ENCODE results near the gene SLC9A9. TPM values are rescaled to one million over a fixed set of nuclear protein-coding genes. Genes with fewer than 3 reads are reported as not detected.
A peak's percentile ranks its signal among the peaks of the same experiment; 100 is the strongest.

SLC9A9 gene
- polyA plus RNA-seq, 1 donor = 6.3 TPM

GRCh38 chr3:143674100-143674968, 173.9 kb downstream of the SLC9A9 start:
- no peaks in the 10 kb centered on the region for H3K9me3 ChIP-seq (ENCODE audit: control insufficient read depth, low read depth, low read length)
- DNase-seq = peak; percentile 33 to 49
- WGBS (ENCODE audit: insufficient coverage, low lambda C conversion rate) = no CpG with 5 or more reads among the region's 10 CpGs
- H3K27me3 ChIP-seq (ENCODE audit: control insufficient read depth, insufficient read depth, low read length) = no peaks in the 10 kb centered on the region
- H3K27ac ChIP-seq (ENCODE audit: low read length) = no peak overlapping the region
- H3K36me3 ChIP-seq (ENCODE audit: control insufficient read depth, insufficient read depth, low read length) = no peaks in the 10 kb centered on the region
- no peak overlapping the region for H3K4me3 ChIP-seq (ENCODE audit: low read length)
- no peaks in the 10 kb centered on the region for H3K4me1 ChIP-seq (ENCODE audit: control insufficient read depth, insufficient read depth, low read length)

GRCh38 chr3:143672396-143673165, 175.7 kb downstream of the SLC9A9 start:
- H3K27ac ChIP-seq (ENCODE audit: low read length) = no peak overlapping the region
- no peaks in the 10 kb centered on the region for H3K36me3 ChIP-seq (ENCODE audit: control insufficient read depth, insufficient read depth, low read length)
- no peaks in the 10 kb centered on the region for H3K9me3 ChIP-seq (ENCODE audit: control insufficient read depth, low read depth, low read length)
- no peaks in the 10 kb centered on the region for H3K27me3 ChIP-seq (ENCODE audit: control insufficient read depth, insufficient read depth, low read length)
- WGBS (ENCODE audit: insufficient coverage, low lambda C conversion rate) = 96% methylated on average over 3 of the region's 3 CpGs
- no peak for DNase-seq
- no peaks in the 10 kb centered on the region for H3K4me1 ChIP-seq (ENCODE audit: control insufficient read depth, insufficient read depth, low read length)
- no peak overlapping the region for H3K4me3 ChIP-seq (ENCODE audit: low read length)

- H3K27ac ChIP-seq (ENCODE audit: low read length) = no peak overlapping the region
- DNase-seq = no peak
- H3K36me3 ChIP-seq (ENCODE audit: control insufficient read depth, insufficient read depth, low read length) = no peaks in the 10 kb centered on the region
- no peaks in the 10 kb centered on the region for H3K27me3 ChIP-seq (ENCODE audit: control insufficient read depth, insufficient read depth, low read length)
- no peak overlapping the region for H3K4me3 ChIP-seq (ENCODE audit: low read length)
- H3K4me1 ChIP-seq (ENCODE audit: control insufficient read depth, insufficient read depth, low read length) = no peaks in the 10 kb centered on the region
- no peaks in the 10 kb centered on the region for H3K9me3 ChIP-seq (ENCODE audit: control insufficient read depth, low read depth, low read length)
- WGBS (ENCODE audit: insufficient coverage, low lambda C conversion rate) = no CpG with 5 or more reads among the region's 1 CpG
Measured at GRCh38 chr3:143671626-143672025, 176.6 kb downstream of the SLC9A9 start.

GRCh38 chr3:143668924-143669790, 179.1 kb downstream of the SLC9A9 start:
- Histone ChIP-seq H3K4me1 (ENCODE audit: control insufficient read depth, insufficient read depth, low read length) (no peaks in the 10 kb centered on the region), H3K9me3 (ENCODE audit: control insufficient read depth, low read depth, low read length) (no peaks in the 10 kb centered on the region), H3K4me3 (ENCODE audit: low read length) (no peak overlapping the region), H3K27ac (ENCODE audit: low read length) (no peak overlapping the region), H3K27me3 (ENCODE audit: control insufficient read depth, insufficient read depth, low read length) (no peaks in the 10 kb centered on the region), H3K36me3 (ENCODE audit: control insufficient read depth, insufficient read depth, low read length) (no peaks in the 10 kb centered on the region)
- DNase-seq = peak in 1 of 2 donors; percentile 22
- WGBS (ENCODE audit: insufficient coverage, low lambda C conversion rate) = no CpG with 5 or more reads among the region's 5 CpGs

GRCh38 chr3:143668385-143668784, 179.9 kb downstream of the SLC9A9 start:
- Histone ChIP-seq H3K4me1 (ENCODE audit: control insufficient read depth, insufficient read depth, low read length) (no peaks in the 10 kb centered on the region), H3K9me3 (ENCODE audit: control insufficient read depth, low read depth, low read length) (no peaks in the 10 kb centered on the region), H3K4me3 (ENCODE audit: low read length) (no peak overlapping the region), H3K27me3 (ENCODE audit: control insufficient read depth, insufficient read depth, low read length) (no peaks in the 10 kb centered on the region), H3K27ac (ENCODE audit: low read length) (no peak overlapping the region), H3K36me3 (ENCODE audit: control insufficient read depth, insufficient read depth, low read length) (no peaks in the 10 kb centered on the region)
- DNase-seq = no peak
- WGBS (ENCODE audit: insufficient coverage, low lambda C conversion rate) = 90% methylated on average over 3 of the region's 5 CpGs

GRCh38 chr3:143661677-143662076, 186.6 kb downstream of the SLC9A9 start:
- H3K27me3 ChIP-seq (ENCODE audit: control insufficient read depth, insufficient read depth, low read length) = no peaks in the 10 kb centered on the region
- no peak for DNase-seq
- H3K27ac ChIP-seq (ENCODE audit: low read length) = no peak overlapping the region
- no peaks in the 10 kb centered on the region for H3K4me1 ChIP-seq (ENCODE audit: control insufficient read depth, insufficient read depth, low read length)
- WGBS (ENCODE audit: insufficient coverage, low lambda C conversion rate) = no CpG with 5 or more reads among the region's 3 CpGs
- H3K36me3 ChIP-seq (ENCODE audit: control insufficient read depth, insufficient read depth, low read length) = no peaks in the 10 kb centered on the region
- H3K9me3 ChIP-seq (ENCODE audit: control insufficient read depth, low read depth, low read length) = no peaks in the 10 kb centered on the region
- H3K4me3 ChIP-seq (ENCODE audit: low read length) = no peak overlapping the region

GRCh38 chr3:143658861-143659260, 189.4 kb downstream of the SLC9A9 start:
- Histone ChIP-seq H3K27ac (ENCODE audit: low read length) (no peak overlapping the region), H3K27me3 (ENCODE audit: control insufficient read depth, insufficient read depth, low read length) (no peaks in the 10 kb centered on the region), H3K9me3 (ENCODE audit: control insufficient read depth, low read depth, low read length) (no peaks in the 10 kb centered on the region), H3K36me3 (ENCODE audit: control insufficient read depth, insufficient read depth, low read length) (no peaks in the 10 kb centered on the region), H3K4me3 (ENCODE audit: low read length) (no peak overlapping the region), H3K4me1 (ENCODE audit: control insufficient read depth, insufficient read depth, low read length) (no peaks in the 10 kb centered on the region)
- DNase-seq = no peak
- no CpG with 5 or more reads among the region's 2 CpGs for WGBS (ENCODE audit: insufficient coverage, low lambda C conversion rate)

- Histone ChIP-seq H3K9me3 (ENCODE audit: control insufficient read depth, low read depth, low read length) (no peaks in the 10 kb centered on the region), H3K36me3 (ENCODE audit: control insufficient read depth, insufficient read depth, low read length) (no peaks in the 10 kb centered on the region), H3K4me1 (ENCODE audit: control insufficient read depth, insufficient read depth, low read length) (no peaks in the 10 kb centered on the region), H3K4me3 (ENCODE audit: low read length) (no peak overlapping the region), H3K27me3 (ENCODE audit: control insufficient read depth, insufficient read depth, low read length) (no peaks in the 10 kb centered on the region), H3K27ac (ENCODE audit: low read length) (no peak overlapping the region)
- DNase-seq = no peak
- no CpG with 5 or more reads among the region's 1 CpG for WGBS (ENCODE audit: insufficient coverage, low lambda C conversion rate)
Measured at GRCh38 chr3:143658116-143658515, 190.2 kb downstream of the SLC9A9 start.

- Histone ChIP-seq H3K4me1 (ENCODE audit: control insufficient read depth, insufficient read depth, low read length) (no peaks in the 10 kb centered on the region), H3K36me3 (ENCODE audit: control insufficient read depth, insufficient read depth, low read length) (no peaks in the 10 kb centered on the region), H3K4me3 (ENCODE audit: low read length) (no peak overlapping the region), H3K9me3 (ENCODE audit: control insufficient read depth, low read depth, low read length) (no peaks in the 10 kb centered on the region), H3K27ac (ENCODE audit: low read length) (no peak overlapping the region), H3K27me3 (ENCODE audit: control insufficient read depth, insufficient read depth, low read length) (no peaks in the 10 kb centered on the region)
- no peak for DNase-seq
Measured at GRCh38 chr3:143657391-143657790, 190.9 kb downstream of the SLC9A9 start.

- Histone ChIP-seq H3K27me3 (ENCODE audit: control insufficient read depth, insufficient read depth, low read length) (no peaks in the 10 kb centered on the region), H3K36me3 (ENCODE audit: control insufficient read depth, insufficient read depth, low read length) (no peaks in the 10 kb centered on the region), H3K9me3 (ENCODE audit: control insufficient read depth, low read depth, low read length) (no peaks in the 10 kb centered on the region), H3K4me3 (ENCODE audit: low read length) (no peak overlapping the region), H3K27ac (ENCODE audit: low read length) (no peak overlapping the region), H3K4me1 (ENCODE audit: control insufficient read depth, insufficient read depth, low read length) (no peaks in the 10 kb centered on the region)
- WGBS (ENCODE audit: insufficient coverage, low lambda C conversion rate) = no CpG with 5 or more reads among the region's 3 CpGs
- no peak for DNase-seq
Measured at GRCh38 chr3:143654906-143655305, 193.4 kb downstream of the SLC9A9 start.
